ENCODE data around the gene PDP2.
A peak's percentile ranks its signal among the peaks of the same experiment; 100 is the strongest.
"Not testable (repeated sequence)": the region's sequence is repeated elsewhere in the genome, so short reads cannot be mapped to it uniquely, and the experiment has no call there.

The PDP2 gene

GRCh38 chr16:66928702-66929388, 48.5 kb downstream of the PDP2 start:
- DNase-seq (ENCODE audit: low read depth) = no peak
- peak; percentile 50 for TF ChIP-seq CTCF (IDR thresholded peaks at IDR 0.05; ENCODE audit: control insufficient read depth, insufficient read depth, low read depth, low read length, missing control alignments)
- H3K4me3 ChIP-seq (ENCODE audit: control insufficient read depth, low read depth, low read length) = no peak overlapping the region

GRCh38 chr16:66930189-66930588, 49.9 kb downstream of the PDP2 start:
- no peak for TF ChIP-seq CTCF (IDR thresholded peaks at IDR 0.05; ENCODE audit: control insufficient read depth, insufficient read depth, low read depth, low read length, missing control alignments)
- no peak for DNase-seq (ENCODE audit: low read depth)

GRCh38 chr16:66931665-66932064, 51.4 kb downstream of the PDP2 start:
- no peak overlapping the region for H3K4me3 ChIP-seq (ENCODE audit: control insufficient read depth, low read depth, low read length)
- no peak for DNase-seq (ENCODE audit: low read depth)
- TF ChIP-seq CTCF (IDR thresholded peaks at IDR 0.05; ENCODE audit: control insufficient read depth, insufficient read depth, low read depth, low read length, missing control alignments) = no peak

More at GRCh38 chr16:66930189-66930588, 49.9 kb downstream of the PDP2 start:
- no peak overlapping the region for H3K4me3 ChIP-seq (ENCODE audit: control insufficient read depth, low read depth, low read length)

- no peak for DNase-seq (ENCODE audit: low read depth)
- no peak overlapping the region for H3K4me3 ChIP-seq (ENCODE audit: control insufficient read depth, low read depth, low read length)
- no peak for TF ChIP-seq CTCF (IDR thresholded peaks at IDR 0.05; ENCODE audit: control insufficient read depth, insufficient read depth, low read depth, low read length, missing control alignments)
Observed at GRCh38 chr16:66932076-66932475, 51.8 kb downstream of the PDP2 start.

- H3K4me3 ChIP-seq (ENCODE audit: control insufficient read depth, low read depth, low read length) = peak overlapping the region; percentile 84
- DNase-seq (ENCODE audit: low read depth) = no peak
Observed at GRCh38 chr16:66933776-66934137, 53.4 kb downstream of the PDP2 start.

GRCh38 chr16:66934138-66934838, 54.0 kb downstream of the PDP2 start, which contains the start of gene CIAO2B:
CIAO2B (minus strand) TSS chr16:66934402; CDS start chr16:66934364, 38 bp downstream.
- H3K4me3 ChIP-seq (ENCODE audit: control insufficient read depth, low read depth, low read length) = peak within 1 kb of the TSS; percentile 84
- no peak for TF ChIP-seq CTCF (IDR thresholded peaks at IDR 0.05; ENCODE audit: control insufficient read depth, insufficient read depth, low read depth, low read length, missing control alignments)
- DNase-seq (ENCODE audit: low read depth) = peak; percentile 25

More at GRCh38 chr16:66933776-66934137, 53.4 kb downstream of the PDP2 start:
- no peak for TF ChIP-seq CTCF (IDR thresholded peaks at IDR 0.05; ENCODE audit: control insufficient read depth, insufficient read depth, low read depth, low read length, missing control alignments)

- DNase-seq (ENCODE audit: low read depth) = not testable (repeated sequence)
- peak overlapping the region; percentile 84 for H3K4me3 ChIP-seq (ENCODE audit: control insufficient read depth, low read depth, low read length)
Observed at GRCh38 chr16:66934839-66935313, 54.6 kb downstream of the PDP2 start.

All from AG09309 (cell line).